Stomach (tissue), 4 donors: ENCODE measurements around the gene FAM168B.

Source experiments
- POLR2A ChIP-seq, 4 donors: fragments of 450-650 bp; IDR thresholded peaks; one replicate each; pipeline ENCODE4 v1.6.1; 2016; ENCODE audit warnings: antibody characterized with exemption in 4 of 4, control low read depth in 2 of 4, mild to moderate bottlenecking in 1 of 4, moderate library complexity in 1 of 4
- POLR2AphosphoS5 ChIP-seq, 3 donors: sonication (generic); formaldehyde crosslinking; IDR thresholded peaks; one replicate each; pipeline ENCODE4 v1.6.1; 2016; ENCODE audit warnings: antibody characterized with exemption in 3 of 3
- TF ChIP-seq, protein P1 (sequence below), 7 experiments: fragments of 450-650 bp in 4 of 7; fragments of 200-600 bp in 3 of 7; sonication (generic) in 3 of 7; IDR thresholded peaks; one replicate each; pipeline ENCODE4 v1.5.1; 2016 to 2019; ENCODE audit warnings: antibody characterized with exemption in 7 of 7, control low read depth in 2 of 7, mild to moderate bottlenecking in 1 of 7

DNA sequence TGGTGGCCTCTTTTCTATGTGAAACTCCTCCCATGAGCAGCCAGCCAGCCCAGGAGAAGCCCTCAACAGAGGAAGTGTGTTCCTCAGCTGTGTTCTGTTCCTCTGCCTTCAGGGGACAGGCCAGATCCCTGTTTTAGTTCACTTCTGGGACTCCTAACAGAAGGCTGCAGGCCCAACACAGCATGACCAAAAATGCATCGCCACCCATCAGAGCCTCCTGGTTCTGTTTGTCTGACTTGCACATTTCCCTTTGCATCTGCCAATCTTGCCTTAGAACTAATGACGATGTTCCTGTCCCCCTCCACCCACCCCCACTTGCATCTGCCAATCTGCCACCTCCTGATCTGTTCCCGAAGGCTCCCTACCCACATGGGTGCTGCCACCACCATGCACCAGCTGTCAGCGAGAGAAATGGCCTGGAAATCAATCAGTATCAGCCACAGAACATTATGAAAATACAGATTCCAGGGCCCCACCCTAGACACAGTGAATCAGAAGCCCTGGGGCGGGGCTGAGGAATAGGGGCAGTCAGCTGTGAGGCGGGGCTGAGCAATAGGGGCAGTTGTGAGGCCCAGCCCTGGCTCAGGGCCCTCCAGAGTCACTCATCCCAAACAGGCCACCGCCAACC is 51.0 kb downstream of the FAM168B start:
- TF ChIP-seq, protein P1, sequence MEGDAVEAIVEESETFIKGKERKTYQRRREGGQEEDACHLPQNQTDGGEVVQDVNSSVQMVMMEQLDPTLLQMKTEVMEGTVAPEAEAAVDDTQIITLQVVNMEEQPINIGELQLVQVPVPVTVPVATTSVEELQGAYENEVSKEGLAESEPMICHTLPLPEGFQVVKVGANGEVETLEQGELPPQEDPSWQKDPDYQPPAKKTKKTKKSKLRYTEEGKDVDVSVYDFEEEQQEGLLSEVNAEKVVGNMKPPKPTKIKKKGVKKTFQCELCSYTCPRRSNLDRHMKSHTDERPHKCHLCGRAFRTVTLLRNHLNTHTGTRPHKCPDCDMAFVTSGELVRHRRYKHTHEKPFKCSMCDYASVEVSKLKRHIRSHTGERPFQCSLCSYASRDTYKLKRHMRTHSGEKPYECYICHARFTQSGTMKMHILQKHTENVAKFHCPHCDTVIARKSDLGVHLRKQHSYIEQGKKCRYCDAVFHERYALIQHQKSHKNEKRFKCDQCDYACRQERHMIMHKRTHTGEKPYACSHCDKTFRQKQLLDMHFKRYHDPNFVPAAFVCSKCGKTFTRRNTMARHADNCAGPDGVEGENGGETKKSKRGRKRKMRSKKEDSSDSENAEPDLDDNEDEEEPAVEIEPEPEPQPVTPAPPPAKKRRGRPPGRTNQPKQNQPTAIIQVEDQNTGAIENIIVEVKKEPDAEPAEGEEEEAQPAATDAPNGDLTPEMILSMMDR (IDR thresholded peaks at IDR 0.05) = no peak
- TF ChIP-seq POLR2A (IDR thresholded peaks at IDR 0.05) = no peak
- TF ChIP-seq POLR2AphosphoS5 (IDR thresholded peaks at IDR 0.05) = no peak
